Astrocyte of the cerebellum (primary cell): Measurements from ENCODE around the gene DIPK1A.

ENCODE experiments used
- DNase-seq: peaks from one replicate; pipeline ENCODE4 v3.0.0-alpha.2; 2011; ENCODE audit warnings: low read depth
- H3K4me3 ChIP-seq: 2 replicates; pipeline ENCODE4 v1.5.1; 2011; ENCODE audit warnings: mild to moderate bottlenecking, low read depth, low read length, moderate library complexity
- in situ Hi-C: cut with HindIII; loops from 2 replicates; pipeline ENCODE4 v1.10.0; 2017; ENCODE audit warnings: low sequenced_read_pairs
- TF ChIP-seq, protein P1 (sequence below): IDR thresholded peaks from 2 replicates; pipeline ENCODE4 v1.5.1; 2012; ENCODE audit warnings: low read length, low read depth, moderate library complexity, mild to moderate bottlenecking; ENCODE audit errors: missing control alignments

The DIPK1A gene

GRCh38 chr1:92945748-92946270 lies 15.5 kb downstream of the DIPK1A start:
- in situ Hi-C loops: no loop called here
- H3K4me3 ChIP-seq: no peak overlapping the region
- DNase-seq: no peak
- TF ChIP-seq, protein P1, sequence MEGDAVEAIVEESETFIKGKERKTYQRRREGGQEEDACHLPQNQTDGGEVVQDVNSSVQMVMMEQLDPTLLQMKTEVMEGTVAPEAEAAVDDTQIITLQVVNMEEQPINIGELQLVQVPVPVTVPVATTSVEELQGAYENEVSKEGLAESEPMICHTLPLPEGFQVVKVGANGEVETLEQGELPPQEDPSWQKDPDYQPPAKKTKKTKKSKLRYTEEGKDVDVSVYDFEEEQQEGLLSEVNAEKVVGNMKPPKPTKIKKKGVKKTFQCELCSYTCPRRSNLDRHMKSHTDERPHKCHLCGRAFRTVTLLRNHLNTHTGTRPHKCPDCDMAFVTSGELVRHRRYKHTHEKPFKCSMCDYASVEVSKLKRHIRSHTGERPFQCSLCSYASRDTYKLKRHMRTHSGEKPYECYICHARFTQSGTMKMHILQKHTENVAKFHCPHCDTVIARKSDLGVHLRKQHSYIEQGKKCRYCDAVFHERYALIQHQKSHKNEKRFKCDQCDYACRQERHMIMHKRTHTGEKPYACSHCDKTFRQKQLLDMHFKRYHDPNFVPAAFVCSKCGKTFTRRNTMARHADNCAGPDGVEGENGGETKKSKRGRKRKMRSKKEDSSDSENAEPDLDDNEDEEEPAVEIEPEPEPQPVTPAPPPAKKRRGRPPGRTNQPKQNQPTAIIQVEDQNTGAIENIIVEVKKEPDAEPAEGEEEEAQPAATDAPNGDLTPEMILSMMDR: no peak

DNA sequence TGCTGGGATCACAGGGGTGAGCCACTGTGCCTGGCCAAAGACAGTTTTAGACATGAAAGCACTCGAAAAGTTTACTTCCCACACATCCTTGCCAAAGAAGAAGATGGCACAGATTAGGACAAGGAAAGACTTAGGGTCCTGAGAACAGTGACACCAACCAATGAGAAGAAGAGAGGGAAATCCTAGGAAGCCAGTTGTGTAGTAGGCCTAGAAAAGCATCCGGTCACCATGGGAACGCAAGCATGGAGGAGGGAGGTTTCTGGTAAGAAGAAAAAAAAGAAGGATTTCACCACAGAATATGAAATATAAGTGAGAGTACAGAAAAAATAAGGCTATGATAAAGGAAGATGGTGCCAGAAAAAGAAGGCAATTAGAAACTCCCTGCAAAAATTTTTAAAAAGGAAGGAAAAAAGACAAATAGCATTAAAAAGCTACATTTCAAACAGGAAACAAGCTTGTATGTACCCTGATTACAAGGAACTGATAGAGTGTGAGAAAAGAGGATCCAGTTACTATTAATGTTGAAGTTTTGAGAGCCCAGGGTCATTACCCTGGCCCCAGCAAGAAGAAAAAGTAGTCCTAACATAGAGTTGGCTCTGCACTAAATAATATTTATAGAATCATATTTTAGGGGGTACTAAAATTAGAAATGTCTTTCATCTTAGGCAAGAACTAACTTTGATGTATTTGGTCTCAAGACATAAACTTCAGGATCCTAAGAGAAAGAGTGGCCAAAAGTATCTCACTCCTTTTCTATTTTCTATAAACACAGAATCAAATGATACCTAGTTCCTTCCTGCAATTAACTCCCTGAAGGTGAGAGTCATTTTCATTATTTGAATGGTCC lies 16.1 kb downstream of the DIPK1A start:
- no peak for DNase-seq
- TF ChIP-seq, protein P1: no peak
- H3K4me3 ChIP-seq: no peak overlapping the region
- in situ Hi-C loops: no loop called here

DNA sequence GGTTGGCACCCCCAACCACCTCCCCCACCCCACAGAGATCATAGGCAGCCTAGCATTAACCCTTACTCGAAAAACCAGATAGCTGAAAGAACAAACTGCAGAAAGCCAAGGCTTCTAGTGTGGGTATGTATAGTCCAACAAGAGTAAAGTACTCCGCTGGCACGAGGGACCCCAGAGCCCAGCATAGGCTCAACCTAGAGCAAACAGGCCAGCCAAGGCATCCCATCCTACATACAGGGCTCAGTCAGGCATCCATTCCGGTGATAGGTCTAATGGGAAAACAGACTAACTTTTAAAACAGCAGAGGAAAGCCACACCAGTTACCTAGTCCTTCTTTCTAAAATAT lies 17.8 kb downstream of the DIPK1A start:
- H3K4me3 ChIP-seq: no peak overlapping the region
- in situ Hi-C loops: no loop called here
- TF ChIP-seq, protein P1: no peak
- no peak for DNase-seq

GRCh38 chr1:92940541-92940940 lies 20.7 kb downstream of the DIPK1A start:
- DNase-seq: no peak
- in situ Hi-C loops: no loop called here
- TF ChIP-seq, protein P1: no peak
- no peak overlapping the region for H3K4me3 ChIP-seq

GRCh38 chr1:92937731-92938130 lies 23.5 kb downstream of the DIPK1A start:
- in situ Hi-C loops: no loop called here
- DNase-seq: no peak
- H3K4me3 ChIP-seq: no peak overlapping the region
- TF ChIP-seq, protein P1: no peak

- no peak overlapping the region for H3K4me3 ChIP-seq
- no peak for DNase-seq
- TF ChIP-seq, protein P1: no peak
- in situ Hi-C loops: no loop called here
Observed at GRCh38 chr1:92936865-92937264, 24.4 kb downstream of the DIPK1A start.
